ENCODE data around the gene ZNHIT1. TPM values are rescaled to one million over a fixed set of nuclear protein-coding genes. Genes with fewer than 3 reads are reported as not detected.

The ZNHIT1 gene
- polyA plus RNA-seq (46.4 to 63.1 TPM (median 47.5 TPM) in 3 replicates), polyA minus RNA-seq (20.8 to 35.2 TPM (median 27.4 TPM) in 3 replicates)
- 32.4 TPM for polyA plus RNA-seq (2011; ENCODE audit: low read depth)
- polyA plus RNA-seq (2011; cell fraction: cytosol; rRNA removed): 43.9 and 79.2 TPM in 2 replicates
- 36.1 and 48.3 TPM in 2 replicates for polyA plus RNA-seq (2011; cell fraction: nucleus; rRNA removed)
- 54.6 and 83.6 TPM in 2 replicates for polyA plus RNA-seq (2012; ENCODE audit: low replicate concordance)
- 88.1 TPM for polyA minus RNA-seq (2011; cell fraction: cytosol; rRNA and poly(A)+ RNA removed)
- 11.7 and 14.6 TPM in 2 replicates for polyA minus RNA-seq (2011; cell fraction: nucleus; rRNA and poly(A)+ RNA removed)

GRCh38 chr7:101217388-101218235 is at the start of gene ZNHIT1, which contains the start of gene PLOD3:
TSS of gene ZNHIT1 (plus strand) at chr7:101218165. CDS start at chr7:101218196, 31 bp downstream.
TSS of gene PLOD3 (minus strand) at chr7:101217581. CDS start at chr7:101217274, 307 bp downstream.
- H3K4me1 ChIP-seq (ENCODE audit: control insufficient read depth, extremely low read depth, insufficient read depth, low read length): peaks cover 14% of the 10 kb centered on the region
- H3K9me3 ChIP-seq (ENCODE audit: control insufficient read depth, low read depth, low read length): no peaks in the 10 kb centered on the region
- FAIRE-seq (peak; percentile 83), DNase-seq (ENCODE audit: low read depth, low spot score) (peak; percentile 92)
- dilution Hi-C loops (cut with MboI; ENCODE audit: extremely low pct_ligation_motif_present, low sequenced_read_pairs): no loop called here
- H3K36me3 ChIP-seq (ENCODE audit: control insufficient read depth in 2 of 2, extremely low read depth in 1 of 2, insufficient read depth in 2 of 2, low read length in 2 of 2): peaks cover 12 to 17% of the 10 kb centered on the region in 2 experiments
- H4K20me1 ChIP-seq (ENCODE audit: control insufficient read depth, extremely low read depth, insufficient read depth, low read length): no peaks in the 10 kb centered on the region
- H3K27ac ChIP-seq (ENCODE audit: control insufficient read depth, insufficient read depth, low read length): peak within 1 kb of the TSS; percentile 94
- H3K27me3 ChIP-seq (ENCODE audit: control insufficient read depth, extremely low read depth, insufficient read depth, low read length): no peaks in the 10 kb centered on the region
- H3K79me2 ChIP-seq (ENCODE audit: control insufficient read depth, insufficient read depth, low read length): peaks cover 60% of the 10 kb centered on the region
- no peaks in the 10 kb centered on the region for H3K9me1 ChIP-seq (ENCODE audit: control insufficient read depth, extremely low read depth, insufficient read depth, low read length)
- H2AFZ ChIP-seq (ENCODE audit: control insufficient read depth, low read length): peak within 1 kb of the TSS; percentile 93
- peak within 1 kb of the TSS; percentile 85 for H3K9ac ChIP-seq (ENCODE audit: control insufficient read depth, extremely low read depth, insufficient read depth, low read length)
- TF ChIP-seq CTCF (optimal IDR thresholded peaks at IDR 0.05 in 1 of 3, IDR thresholded peaks at IDR 0.05 in 1 of 3, conservative IDR thresholded peaks at IDR 0.05 in 1 of 3; ENCODE audit: extremely low read depth in 1 of 3, insufficient read depth in 2 of 3, low read length in 3 of 3) (peak in 1 of 3 experiments; percentile 22), EZH2 (IDR thresholded peaks at IDR 0.05; ENCODE audit: low read length) (no peak)
- peak within 1 kb of the TSS; percentile 98 for H3K4me2 ChIP-seq (ENCODE audit: control insufficient read depth, extremely low read depth, insufficient read depth, low read depth, low read length)
- peak within 1 kb of the TSS; percentile 81 to 94 (median 91) for H3K4me3 ChIP-seq (ENCODE audit: control insufficient read depth in 2 of 3, extremely low read depth in 1 of 3, insufficient read depth in 2 of 3, low read depth in 1 of 3, low read length in 3 of 3)

- H4K20me1 ChIP-seq (ENCODE audit: control insufficient read depth, extremely low read depth, insufficient read depth, low read length): peaks cover 3% of the 10 kb centered on the region
- TF ChIP-seq CTCF (optimal IDR thresholded peaks at IDR 0.05 in 1 of 3, IDR thresholded peaks at IDR 0.05 in 1 of 3, conservative IDR thresholded peaks at IDR 0.05 in 1 of 3; ENCODE audit: extremely low read depth in 1 of 3, insufficient read depth in 2 of 3, low read length in 3 of 3): no peak
- no peak for TF ChIP-seq EZH2 (IDR thresholded peaks at IDR 0.05; ENCODE audit: low read length)
- no peak overlapping the region for H3K27ac ChIP-seq (ENCODE audit: control insufficient read depth, insufficient read depth, low read length)
- H3K9ac ChIP-seq (ENCODE audit: control insufficient read depth, extremely low read depth, insufficient read depth, low read length): no peak overlapping the region
- DNase-seq (ENCODE audit: low read depth, low spot score): no peak
- no peaks in the 10 kb centered on the region for H3K9me3 ChIP-seq (ENCODE audit: control insufficient read depth, low read depth, low read length)
- FAIRE-seq: no peak
- H3K27me3 ChIP-seq (ENCODE audit: control insufficient read depth, extremely low read depth, insufficient read depth, low read length): peaks cover 87% of the 10 kb centered on the region
- H3K4me2 ChIP-seq (ENCODE audit: control insufficient read depth, extremely low read depth, insufficient read depth, low read depth, low read length): peak overlapping the region; percentile 66
- peaks cover 37% of the 10 kb centered on the region for H3K4me1 ChIP-seq (ENCODE audit: control insufficient read depth, extremely low read depth, insufficient read depth, low read length)
- no peaks in the 10 kb centered on the region for H3K36me3 ChIP-seq (ENCODE audit: control insufficient read depth in 2 of 2, extremely low read depth in 1 of 2, insufficient read depth in 2 of 2, low read length in 2 of 2)
- no peaks in the 10 kb centered on the region for H3K9me1 ChIP-seq (ENCODE audit: control insufficient read depth, extremely low read depth, insufficient read depth, low read length)
- dilution Hi-C loops (cut with MboI; ENCODE audit: extremely low pct_ligation_motif_present, low sequenced_read_pairs): no loop called here
- no peaks in the 10 kb centered on the region for H3K79me2 ChIP-seq (ENCODE audit: control insufficient read depth, insufficient read depth, low read length)
- H2AFZ ChIP-seq (ENCODE audit: control insufficient read depth, low read length): no peak overlapping the region
- no peak overlapping the region for H3K4me3 ChIP-seq (ENCODE audit: control insufficient read depth in 2 of 3, extremely low read depth in 1 of 3, insufficient read depth in 2 of 3, low read depth in 1 of 3, low read length in 3 of 3)
Measured at GRCh38 chr7:101168412-101169049, 49.4 kb upstream of the ZNHIT1 start.
